ENCODE measurements around the gene FHL2. TPM values are rescaled to one million over a fixed set of nuclear protein-coding genes. Genes with fewer than 3 reads are reported as not detected.

The FHL2 gene
- total RNA-seq: 100 to 1,000 TPM in 1 of 4 donors, 10 to 100 TPM in 3; 27.4 to 100 (median 62.7) TPM

- Histone ChIP-seq H3K4me3 (peak within 1 kb of the TSS; percentile 67 to 78), H3K9me3 (no peaks in the 10 kb centered on the region), H3K27ac (peak within 1 kb of the TSS; percentile 84 to 86), H3K4me1 (no peaks in the 10 kb centered on the region), H3K36me3 (no peaks in the 10 kb centered on the region), H3K27me3 (no peaks in the 10 kb centered on the region)
- peak; percentile 71 to 80 for DNase-seq
- intact Hi-C loops (cut with DNase I; ENCODE audit: low total_unique reads): no loop called here
- TF ChIP-seq, protein P1, sequence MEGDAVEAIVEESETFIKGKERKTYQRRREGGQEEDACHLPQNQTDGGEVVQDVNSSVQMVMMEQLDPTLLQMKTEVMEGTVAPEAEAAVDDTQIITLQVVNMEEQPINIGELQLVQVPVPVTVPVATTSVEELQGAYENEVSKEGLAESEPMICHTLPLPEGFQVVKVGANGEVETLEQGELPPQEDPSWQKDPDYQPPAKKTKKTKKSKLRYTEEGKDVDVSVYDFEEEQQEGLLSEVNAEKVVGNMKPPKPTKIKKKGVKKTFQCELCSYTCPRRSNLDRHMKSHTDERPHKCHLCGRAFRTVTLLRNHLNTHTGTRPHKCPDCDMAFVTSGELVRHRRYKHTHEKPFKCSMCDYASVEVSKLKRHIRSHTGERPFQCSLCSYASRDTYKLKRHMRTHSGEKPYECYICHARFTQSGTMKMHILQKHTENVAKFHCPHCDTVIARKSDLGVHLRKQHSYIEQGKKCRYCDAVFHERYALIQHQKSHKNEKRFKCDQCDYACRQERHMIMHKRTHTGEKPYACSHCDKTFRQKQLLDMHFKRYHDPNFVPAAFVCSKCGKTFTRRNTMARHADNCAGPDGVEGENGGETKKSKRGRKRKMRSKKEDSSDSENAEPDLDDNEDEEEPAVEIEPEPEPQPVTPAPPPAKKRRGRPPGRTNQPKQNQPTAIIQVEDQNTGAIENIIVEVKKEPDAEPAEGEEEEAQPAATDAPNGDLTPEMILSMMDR (IDR thresholded peaks at IDR 0.05): peak; percentile 6 to 68 (median 50)
- TF ChIP-seq POLR2A (IDR thresholded peaks at IDR 0.05): peak; percentile 57 to 82
Observed at GRCh38 chr2:105398336-105399206, at the start of gene FHL2. TSS of gene FHL2 (minus strand) at chr2:105399051. CDS start at chr2:105386516, 12,535 bp downstream.

DNA sequence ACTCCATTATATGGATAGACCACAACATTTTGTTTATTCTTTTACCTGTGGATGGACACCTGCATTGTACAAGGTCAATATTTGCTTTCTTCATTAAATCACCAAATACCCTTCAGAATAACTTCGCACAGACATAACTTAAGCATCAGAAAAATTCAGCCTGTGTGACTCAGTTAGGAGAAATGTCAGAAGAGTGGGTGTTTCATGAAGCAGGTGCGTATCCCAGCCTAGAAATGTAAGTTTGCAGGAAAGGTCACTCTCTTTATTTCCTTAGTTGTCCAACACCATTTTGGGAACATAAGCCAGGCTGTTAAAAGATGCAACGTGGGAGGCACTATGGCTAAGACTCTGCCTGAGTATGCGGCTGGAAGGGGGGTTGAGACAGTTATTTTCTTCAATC lies 48.6 kb upstream of the FHL2 start:
- Histone ChIP-seq H3K4me3 (no peak overlapping the region), H3K27ac (no peak overlapping the region), H3K36me3 (no peaks in the 10 kb centered on the region), H3K9me3 (no peaks in the 10 kb centered on the region), H3K4me1 (no peaks in the 10 kb centered on the region), H3K27me3 (no peaks in the 10 kb centered on the region)
- TF ChIP-seq POLR2A (IDR thresholded peaks at IDR 0.05): no peak
- TF ChIP-seq, protein P1 (IDR thresholded peaks at IDR 0.05): no peak
- no peak for DNase-seq
- intact Hi-C loops (cut with DNase I; ENCODE audit: low total_unique reads): no loop called here

- H3K27me3 ChIP-seq: no peaks in the 10 kb centered on the region
- no peak for TF ChIP-seq POLR2A (IDR thresholded peaks at IDR 0.05)
- TF ChIP-seq, protein P1 (IDR thresholded peaks at IDR 0.05): no peak
- no peak for DNase-seq
- no peaks in the 10 kb centered on the region for H3K4me1 ChIP-seq
- intact Hi-C loops (cut with DNase I; ENCODE audit: low total_unique reads): no loop called here
- H3K9me3 ChIP-seq: no peaks in the 10 kb centered on the region
- no peak overlapping the region for H3K27ac ChIP-seq
- H3K4me3 ChIP-seq: no peak overlapping the region
- H3K36me3 ChIP-seq: no peaks in the 10 kb centered on the region
Observed at GRCh38 chr2:105446501-105446900, 47.6 kb upstream of the FHL2 start.

DNA sequence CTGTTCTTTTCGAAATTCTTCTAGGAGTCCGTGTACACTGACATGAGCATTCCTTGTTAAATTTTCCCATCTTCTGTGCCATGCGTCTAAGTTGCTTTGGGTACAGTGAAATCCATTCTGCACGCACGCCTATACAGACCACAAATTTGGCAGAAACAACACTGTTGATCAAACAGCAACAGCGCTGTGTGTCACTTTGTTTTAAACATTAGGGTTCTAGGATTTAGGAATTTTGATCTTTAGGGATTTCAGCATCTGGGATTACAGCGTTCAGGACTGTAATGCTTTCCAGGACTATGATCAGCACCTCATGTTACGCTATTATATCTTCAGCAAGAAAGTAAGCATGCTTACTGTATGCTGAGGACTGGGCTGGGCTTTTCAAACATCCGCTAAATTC lies 47.1 kb upstream of the FHL2 start:
- Histone ChIP-seq H3K27ac (no peak overlapping the region), H3K4me1 (no peaks in the 10 kb centered on the region), H3K4me3 (no peak overlapping the region), H3K36me3 (no peaks in the 10 kb centered on the region), H3K9me3 (no peaks in the 10 kb centered on the region), H3K27me3 (no peaks in the 10 kb centered on the region)
- intact Hi-C loops (cut with DNase I; ENCODE audit: low total_unique reads): no loop called here
- DNase-seq: no peak
- TF ChIP-seq, protein P1 (IDR thresholded peaks at IDR 0.05): no peak
- no peak for TF ChIP-seq POLR2A (IDR thresholded peaks at IDR 0.05)

GRCh38 chr2:105445498-105445897 lies 46.6 kb upstream of the FHL2 start:
- intact Hi-C loops (cut with DNase I; ENCODE audit: low total_unique reads): no loop called here
- TF ChIP-seq, protein P1 (IDR thresholded peaks at IDR 0.05): no peak
- TF ChIP-seq POLR2A (IDR thresholded peaks at IDR 0.05): no peak
- Histone ChIP-seq H3K4me3 (no peak overlapping the region), H3K36me3 (no peaks in the 10 kb centered on the region), H3K27me3 (no peaks in the 10 kb centered on the region), H3K4me1 (no peaks in the 10 kb centered on the region), H3K27ac (no peak overlapping the region), H3K9me3 (no peaks in the 10 kb centered on the region)
- DNase-seq: no peak
